NCI-H748 (cell line): ENCODE data around the gene SLC8A3.
"Not testable (repeated sequence)": the region's sequence is repeated elsewhere in the genome, so short reads cannot be mapped to it uniquely, and the experiment has no call there.

ENCODE experiments used
- DNase-seq: peaks from one replicate; lab custom pipeline; 2025; ENCODE audit not compliant: unreplicated experiment; lab: John Stamatoyannopoulos, UW

Gene SLC8A3

GRCh38 chr14:70188659-70189455 is at the start of gene SLC8A3:
Gene SLC8A3, minus strand, starts transcription at chr14:70188951. Its CDS starts 20,529 bp downstream, at chr14:70168422.
- DNase-seq, result peak; percentile 81

DNA sequence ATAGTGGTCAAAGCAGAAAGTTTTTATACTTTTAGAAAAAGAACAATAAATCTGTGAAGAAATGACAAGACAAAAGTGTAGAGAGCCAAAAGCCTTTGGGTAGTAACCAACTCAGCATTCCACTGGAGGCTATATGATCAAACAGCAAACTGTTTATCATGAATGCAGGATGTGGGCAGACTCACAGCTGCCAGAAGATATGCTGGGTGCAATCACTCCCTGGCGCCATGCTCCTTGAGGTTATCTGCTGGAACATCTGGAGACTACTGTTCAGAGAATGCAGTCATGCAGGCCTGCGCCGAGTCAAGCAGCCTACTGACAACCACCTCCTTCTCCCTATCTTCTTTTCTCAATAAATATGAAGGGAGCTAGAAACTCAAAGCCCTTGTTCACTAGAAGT is 49.0 kb upstream of the SLC8A3 start:
- no peak for DNase-seq

DNA sequence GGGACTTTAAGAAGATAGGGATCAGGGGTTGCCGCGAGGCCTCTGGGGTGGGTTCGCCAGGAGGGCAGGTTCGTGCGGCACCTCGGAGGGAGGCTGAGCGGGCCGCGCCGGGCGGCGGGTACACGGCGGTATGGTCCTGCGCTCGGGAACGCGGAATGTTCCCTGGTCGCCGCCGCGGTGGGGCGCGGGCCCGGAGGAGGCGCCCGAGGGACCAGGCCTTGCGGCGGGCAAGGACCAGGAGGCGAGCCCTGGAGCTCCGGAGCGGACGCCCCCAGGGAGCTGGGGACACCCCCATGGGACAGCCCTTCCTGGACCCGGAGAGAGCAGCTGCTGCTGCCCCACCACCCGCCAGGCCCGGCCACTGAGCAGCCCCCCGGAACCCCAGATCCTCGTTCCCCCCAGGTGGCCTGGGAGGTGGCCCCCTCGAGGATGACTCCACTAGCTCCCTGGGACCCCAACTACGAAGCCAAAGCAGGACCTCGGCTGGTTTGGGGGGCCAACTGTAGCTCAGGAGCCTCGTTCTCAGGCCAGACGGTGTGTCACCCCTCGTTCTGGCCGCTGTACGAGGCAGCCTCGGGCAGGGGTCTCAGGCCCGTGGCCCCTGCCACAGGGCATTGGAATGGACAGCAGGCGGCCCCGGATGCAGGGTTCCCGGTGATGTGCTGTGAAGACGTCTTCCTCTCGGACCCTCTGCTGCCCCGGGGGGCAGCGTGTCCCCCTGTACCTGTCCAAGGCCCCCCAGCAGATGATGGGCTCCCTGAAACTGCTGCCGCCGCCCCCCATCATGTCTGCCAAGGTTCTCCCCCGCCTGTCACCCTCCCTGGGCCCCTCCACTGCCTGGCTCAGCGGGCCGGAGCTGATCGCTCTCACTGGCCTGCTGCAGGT is 45.6 kb upstream of the SLC8A3 start:
- DNase-seq, result no peak

- not testable (repeated sequence) for DNase-seq
Measured at GRCh38 chr14:70231756-70232544, 43.2 kb upstream of the SLC8A3 start.

DNA sequence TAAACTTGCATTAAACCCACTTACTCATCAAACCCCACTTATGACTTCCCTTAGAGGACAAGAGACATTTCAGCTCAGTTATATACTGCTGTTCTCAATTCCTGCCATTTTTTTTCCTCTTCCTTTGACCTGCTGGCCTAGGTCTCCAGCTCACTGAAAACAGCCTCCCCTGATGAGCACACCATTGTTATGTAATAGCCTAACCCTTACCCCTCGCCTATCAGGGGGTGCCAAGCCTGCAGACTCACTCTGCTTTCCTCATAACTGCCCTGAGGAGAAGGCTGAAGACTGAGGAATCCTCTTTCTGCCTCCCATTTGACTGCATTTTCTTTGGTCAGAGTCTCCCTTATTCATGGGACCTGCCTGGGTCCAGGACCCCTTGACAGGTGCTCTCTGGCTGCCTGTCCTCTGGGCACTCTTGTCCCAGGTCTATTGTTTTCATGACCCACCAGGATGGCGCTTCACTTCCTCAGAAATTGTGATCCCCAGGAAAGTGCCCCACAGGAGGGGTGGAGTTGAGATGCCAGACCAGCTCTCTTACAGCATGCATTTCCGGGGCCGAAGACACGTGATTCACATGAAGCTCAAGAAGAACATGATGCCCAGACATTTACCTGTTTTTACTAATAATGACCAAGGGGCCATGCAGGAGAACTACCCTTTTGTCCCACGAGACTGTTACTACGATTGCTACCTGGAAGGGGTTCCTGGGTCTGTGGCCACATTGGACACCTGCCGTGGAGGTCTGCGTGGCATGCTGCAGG is 41.3 kb upstream of the SLC8A3 start:
- DNase-seq, result not testable (repeated sequence)

- no peak for DNase-seq
Measured at GRCh38 chr14:70213721-70214282, 25.1 kb upstream of the SLC8A3 start.

DNA sequence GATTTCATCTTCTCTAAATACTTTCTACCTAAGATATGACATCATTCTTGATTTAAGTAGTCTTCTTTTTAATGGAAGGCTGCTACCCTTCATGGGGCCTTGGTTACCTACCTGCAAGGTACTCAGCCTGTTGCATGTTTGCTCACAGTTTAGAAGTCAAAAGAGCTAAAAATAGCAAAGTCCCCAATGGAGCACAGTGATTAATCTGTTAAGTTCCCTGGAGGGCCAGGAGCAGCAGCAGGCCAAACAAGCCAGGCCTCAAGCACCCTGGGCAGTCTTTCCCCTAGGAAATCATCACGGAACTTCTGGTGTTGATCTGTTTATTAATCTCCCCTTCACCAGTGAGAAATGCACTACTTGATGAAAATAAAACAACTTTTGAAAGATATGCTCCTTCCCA is 24.0 kb upstream of the SLC8A3 start:
- no peak for DNase-seq

DNA sequence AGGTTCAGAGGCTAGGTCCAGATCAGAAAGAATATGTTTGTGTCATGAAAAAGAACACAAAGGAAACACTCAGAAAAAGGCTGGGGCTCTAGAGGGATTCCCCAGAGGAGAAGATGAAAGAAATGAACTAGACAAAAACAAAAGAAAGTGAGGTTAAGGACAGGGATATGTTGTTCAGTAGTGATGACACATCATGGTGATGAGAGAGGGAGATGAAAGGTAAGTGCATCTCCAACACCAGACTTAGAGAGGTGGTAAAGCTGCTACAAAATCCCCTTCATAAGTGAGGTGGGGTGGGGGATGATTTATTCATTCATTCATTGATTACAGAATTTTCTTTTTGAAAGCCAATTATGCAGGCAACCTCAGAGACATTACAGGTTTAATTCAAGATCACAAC is 19.6 kb upstream of the SLC8A3 start:
- no peak for DNase-seq

DNA sequence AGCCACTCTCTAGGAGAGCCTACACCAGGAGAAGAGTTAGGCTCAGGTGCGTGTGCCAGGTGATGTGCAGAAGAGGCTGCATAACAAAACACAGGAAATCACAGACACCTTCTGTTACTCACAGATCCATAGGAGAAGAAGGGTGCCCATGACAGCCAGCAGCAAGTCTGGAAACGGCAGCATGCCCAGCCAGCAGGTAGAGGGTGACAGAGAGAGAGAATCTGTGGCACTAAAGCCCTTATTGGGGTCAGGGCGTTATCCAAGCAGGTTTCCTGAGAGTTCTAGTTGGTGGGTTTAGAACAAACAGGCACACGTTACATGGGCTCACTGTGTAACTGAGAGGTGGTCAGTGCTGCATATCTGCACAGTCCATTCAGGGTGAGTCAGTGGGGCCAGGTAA is 14.9 kb upstream of the SLC8A3 start:
- DNase-seq, result no peak

DNA sequence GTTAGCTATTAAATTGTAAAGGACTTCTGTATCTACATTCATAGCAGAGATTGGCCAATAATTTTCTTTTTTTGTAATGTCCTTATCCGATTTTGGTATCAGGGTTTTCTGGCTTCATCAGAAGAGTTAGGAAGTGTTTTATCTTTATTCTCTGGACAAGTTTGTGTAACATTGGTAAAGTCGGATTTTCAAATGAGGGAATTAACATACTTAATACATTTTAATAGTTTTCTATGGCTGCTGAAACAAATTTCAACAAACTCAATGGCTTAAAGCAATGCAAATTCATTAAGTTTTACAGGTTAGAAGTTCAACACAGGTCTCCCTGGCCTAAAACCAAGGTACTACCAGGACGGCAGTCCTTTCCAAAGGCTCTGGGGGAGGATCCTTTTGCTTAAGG is 13.2 kb upstream of the SLC8A3 start:
- DNase-seq, result no peak

GRCh38 chr14:70193396-70193795 is 4.6 kb upstream of the SLC8A3 start:
- no peak for DNase-seq

DNA sequence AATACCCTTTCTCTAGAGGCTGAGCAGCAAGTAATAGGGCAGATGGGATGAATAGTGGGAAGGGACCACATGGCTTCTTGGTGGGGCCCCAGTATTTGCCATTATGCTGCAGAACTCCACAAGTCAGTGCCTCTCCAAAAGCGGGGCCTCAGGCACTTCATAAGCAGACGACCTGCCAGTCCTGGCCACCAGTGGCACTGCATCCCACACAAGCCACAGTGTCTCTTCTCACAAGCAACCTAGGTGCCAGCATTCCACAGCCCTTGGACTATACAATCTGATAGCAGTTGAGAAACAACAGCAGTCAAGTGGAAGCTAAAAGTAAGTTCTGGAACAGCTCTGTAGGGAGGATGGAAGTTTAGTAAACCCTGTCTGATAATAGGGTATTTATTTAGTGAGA is 4.2 kb upstream of the SLC8A3 start:
- DNase-seq, result no peak

DNA sequence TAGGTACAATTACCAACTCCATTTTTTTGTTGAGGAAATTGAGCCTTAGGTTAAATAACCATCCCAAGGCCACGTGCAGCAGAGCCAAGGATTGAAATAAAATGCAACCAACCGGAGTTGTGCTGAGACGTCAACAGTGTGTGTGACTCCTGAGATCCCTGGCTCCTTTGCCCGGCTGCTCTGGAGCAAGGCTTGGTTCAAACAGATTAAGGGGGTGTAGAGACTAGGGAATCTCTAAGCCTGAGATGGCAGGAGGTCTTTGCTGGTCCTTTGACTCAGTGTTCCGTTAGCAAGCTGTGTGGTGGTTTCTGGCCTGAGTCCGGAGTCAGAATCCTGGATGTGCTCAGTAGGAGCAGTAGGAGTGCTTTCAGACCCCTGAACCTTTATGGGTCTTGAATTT is 1.4 kb upstream of the SLC8A3 start:
- DNase-seq, result no peak

GRCh38 chr14:70189456-70190077 is 816 bp upstream of the SLC8A3 start:
- no peak for DNase-seq

GRCh38 chr14:70188322-70188658 is 461 bp downstream of the SLC8A3 start:
- peak; percentile 34 for DNase-seq

DNA sequence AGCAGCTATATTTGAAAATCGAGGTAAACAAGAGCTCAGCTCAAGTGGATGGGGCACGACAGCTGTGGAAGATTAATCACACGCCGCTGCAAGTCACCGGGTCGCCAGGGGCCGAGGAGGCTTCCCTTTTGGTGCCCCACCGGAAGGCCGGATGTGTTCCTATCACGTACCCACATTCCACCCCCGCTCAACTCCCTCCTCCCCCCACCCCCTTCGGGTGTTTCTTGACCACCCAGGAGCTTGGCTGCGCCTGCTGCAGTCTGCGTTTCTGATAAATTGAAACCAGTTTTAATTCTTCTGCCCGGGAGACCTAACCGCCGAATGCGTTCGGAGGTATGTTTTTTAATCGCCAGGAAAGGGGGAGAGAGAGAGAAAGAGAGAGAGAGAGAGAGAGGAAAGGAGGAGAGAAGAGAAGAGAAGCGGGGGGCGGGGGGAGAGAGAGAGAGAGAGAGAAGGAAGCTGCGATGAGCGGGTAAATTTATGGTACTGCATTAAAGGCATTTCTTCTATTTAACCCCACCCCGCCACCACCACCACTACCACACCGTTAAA is 1.8 kb downstream of the SLC8A3 start:
- DNase-seq, result peak; percentile 18

- no peak for DNase-seq
Measured at GRCh38 chr14:70183991-70184390, 4.8 kb downstream of the SLC8A3 start.

DNA sequence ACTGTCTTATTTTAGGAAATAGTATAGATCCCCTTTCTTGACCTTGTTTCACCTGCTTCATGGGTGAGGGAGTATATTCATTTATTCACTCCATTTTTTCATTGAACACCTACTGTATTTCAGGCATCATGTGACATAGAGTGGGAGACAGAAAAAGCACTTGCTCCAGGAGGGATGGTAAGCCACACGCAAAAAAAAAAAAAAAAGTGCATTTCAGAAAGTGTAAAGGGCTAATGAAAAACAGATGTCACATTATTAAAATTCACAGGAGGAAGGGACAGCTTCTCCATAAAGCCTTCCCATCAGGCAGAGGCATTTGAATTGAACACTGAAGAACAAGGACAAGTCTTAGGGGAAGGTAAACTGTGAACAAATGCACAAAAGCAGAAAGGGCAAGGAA is 7.5 kb downstream of the SLC8A3 start:
- DNase-seq, result no peak

DNA sequence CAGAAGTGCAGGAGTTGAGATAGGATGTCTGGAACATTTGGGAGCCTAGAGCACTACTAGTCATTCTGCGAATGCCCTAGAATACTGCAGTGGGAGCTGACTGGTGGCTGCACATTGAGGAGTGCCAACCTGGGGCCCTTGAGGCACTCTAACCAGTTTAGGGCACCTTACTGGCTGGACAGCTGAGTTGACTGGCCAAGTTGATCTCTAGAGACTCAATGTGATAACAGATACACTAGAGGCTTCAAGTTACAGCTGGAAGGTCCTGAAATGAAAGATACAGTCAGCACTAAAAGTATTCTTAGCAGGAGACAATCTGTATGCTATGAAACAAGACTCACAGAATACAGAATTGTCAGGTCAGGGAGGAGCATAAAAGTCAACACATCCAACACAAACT is 8.0 kb downstream of the SLC8A3 start:
- no peak for DNase-seq
